Stimulated activated CD4-positive, alpha-beta T cell treated with anti-CD3 and anti-CD28 coated beads, Interleukin-1b, Interleukin-23, amount 100 ng/mL, for 1 hour (primary cell): ENCODE results near the gene CHRM4.

Source experiments
- DNase-seq, 2 donors: peaks; one replicate each; pipeline ENCODE4 v3.0.0-alpha.2; 2020; ENCODE audit warnings: low read depth in 2 of 2

CHRM4 gene

DNA sequence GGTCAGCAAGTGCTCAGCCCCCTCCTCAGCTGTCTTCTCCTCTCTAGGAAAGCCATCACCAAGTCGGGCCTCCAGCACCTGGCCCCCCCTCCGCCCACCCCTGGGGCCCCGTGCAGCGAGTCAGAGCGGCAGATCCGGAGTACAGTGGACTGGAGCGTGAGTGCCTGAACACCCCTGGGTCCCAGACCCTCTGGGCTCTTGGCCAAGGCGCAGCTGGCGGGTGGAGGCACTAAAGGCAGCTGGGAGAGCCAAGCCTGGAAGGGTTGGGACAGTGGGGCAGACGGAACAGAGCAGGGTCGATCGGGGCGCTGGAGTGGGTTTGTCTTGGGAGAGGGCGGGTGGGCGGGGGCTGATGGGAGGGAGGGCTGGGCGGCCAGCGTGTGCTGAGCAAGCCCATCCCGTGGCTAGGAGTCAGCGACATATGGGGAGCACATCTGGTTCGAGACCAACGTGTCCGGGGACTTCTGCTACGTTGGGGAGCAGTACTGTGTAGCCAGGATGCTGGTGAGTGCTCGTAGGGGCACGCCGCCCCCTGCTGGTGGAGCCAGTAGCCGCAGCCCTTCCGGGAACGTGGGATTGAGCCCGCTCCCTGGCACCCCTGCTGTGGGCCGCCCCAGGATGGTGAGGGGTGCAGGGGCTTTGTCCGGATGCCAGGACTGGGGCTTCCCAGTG is 24.2 kb downstream of the CHRM4 start:
- peak; percentile 49 to 56 for DNase-seq

DNA sequence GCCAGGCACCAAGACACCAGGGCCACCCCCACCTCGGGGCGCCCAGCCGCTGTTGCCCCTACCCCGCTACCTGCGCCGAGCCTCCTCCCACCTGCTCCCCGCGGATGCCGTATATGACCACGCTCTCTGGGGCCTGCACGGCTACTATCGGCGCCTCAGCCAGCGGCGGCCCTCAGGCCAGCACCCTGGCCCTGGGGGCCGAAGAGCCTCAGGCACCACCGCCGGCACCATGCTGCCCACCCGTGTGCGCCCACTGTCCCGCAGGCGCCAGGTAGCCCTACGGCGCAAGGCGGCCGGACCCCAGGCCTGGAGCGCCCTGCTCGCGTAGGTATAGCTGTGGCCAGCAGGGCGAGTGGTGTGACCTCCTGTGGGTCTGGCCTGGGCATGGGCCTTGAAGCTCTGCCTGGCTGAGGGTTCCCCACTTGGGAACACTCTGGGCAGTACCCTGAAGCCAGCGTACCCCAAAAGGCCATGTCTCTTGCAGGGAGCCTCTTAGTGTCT is 24.9 kb downstream of the CHRM4 start:
- DNase-seq: no peak

DNA sequence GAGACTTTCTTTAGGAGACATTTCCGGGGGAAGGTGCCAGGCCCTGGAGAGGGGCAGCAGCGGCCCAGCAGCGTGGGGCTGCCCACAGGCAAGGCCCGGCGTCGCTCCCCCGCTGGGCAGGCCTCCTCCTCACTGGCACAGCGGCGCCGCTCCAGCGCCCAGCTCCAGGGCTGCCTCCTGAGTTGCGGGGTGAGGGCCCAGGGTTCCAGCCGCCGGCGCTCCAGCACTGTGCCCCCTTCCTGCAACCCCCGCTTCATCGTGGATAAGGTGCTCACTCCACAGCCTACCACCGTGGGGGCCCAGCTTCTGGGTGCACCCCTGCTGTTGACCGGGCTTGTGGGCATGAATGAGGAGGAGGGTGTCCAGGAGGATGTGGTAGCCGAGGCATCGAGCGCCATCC is 25.3 kb downstream of the CHRM4 start:
- no peak for DNase-seq

DNA sequence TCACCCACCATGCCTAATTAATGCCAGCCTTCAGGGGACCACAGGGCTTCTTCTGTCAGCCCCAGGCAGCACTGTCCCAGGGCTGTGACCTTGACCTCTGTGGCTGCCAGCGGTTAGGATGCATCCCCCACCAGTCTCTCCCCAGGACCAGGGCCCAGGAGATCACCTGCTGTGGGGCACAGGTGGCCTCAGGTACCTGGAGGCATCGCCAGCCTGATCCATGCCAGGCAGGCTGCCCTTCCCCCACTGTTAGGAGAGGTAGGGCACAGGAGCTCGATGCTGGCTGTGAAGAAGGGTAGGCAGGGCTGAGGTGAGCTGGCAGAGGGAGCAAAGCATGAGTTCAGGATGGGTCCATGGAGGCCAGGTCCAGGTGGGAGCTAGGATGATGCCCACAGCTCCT is 26.8 kb downstream of the CHRM4 start:
- DNase-seq: no peak

DNA sequence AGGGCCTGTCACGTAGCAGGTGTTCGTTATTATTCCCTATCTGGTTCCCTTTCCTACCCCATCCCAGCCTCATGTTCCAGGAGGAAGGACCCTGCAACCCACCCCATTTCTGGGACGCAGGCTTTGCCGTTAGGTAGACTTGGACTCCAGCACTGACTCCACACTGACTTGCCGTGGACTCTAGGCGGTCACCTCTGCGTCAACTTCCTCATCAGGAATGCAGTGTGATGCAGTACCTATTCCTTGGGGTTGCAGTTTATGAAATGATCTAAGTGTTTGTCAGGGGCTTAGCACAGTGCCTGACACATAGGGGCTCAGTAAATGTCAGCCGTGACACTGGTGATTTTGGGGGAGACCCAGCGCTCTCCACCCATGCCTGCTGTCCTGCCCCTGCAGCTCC is 27.5 kb downstream of the CHRM4 start:
- DNase-seq: no peak

- no peak for DNase-seq
Observed at GRCh38 chr11:46363455-46364005, 28.0 kb downstream of the CHRM4 start.

DNA sequence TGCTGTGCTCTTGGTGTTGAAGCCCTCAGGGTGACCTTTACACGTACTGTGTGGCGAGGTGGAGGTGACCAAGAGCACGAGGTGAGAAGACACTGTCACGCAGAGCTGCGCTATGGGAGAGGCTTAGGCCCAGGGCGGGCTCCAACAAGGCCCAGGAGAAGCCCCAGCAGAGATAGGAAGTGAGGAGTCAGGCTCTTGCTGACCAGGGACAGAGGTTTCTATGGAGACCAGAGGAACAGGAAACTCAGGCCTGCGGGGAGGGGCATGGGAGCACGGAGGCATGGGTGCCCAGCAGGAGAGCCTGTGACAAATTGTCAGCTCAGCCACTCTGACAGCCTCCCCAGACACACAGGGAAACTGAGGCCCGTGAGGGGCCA is 28.6 kb downstream of the CHRM4 start:
- DNase-seq: no peak

DNA sequence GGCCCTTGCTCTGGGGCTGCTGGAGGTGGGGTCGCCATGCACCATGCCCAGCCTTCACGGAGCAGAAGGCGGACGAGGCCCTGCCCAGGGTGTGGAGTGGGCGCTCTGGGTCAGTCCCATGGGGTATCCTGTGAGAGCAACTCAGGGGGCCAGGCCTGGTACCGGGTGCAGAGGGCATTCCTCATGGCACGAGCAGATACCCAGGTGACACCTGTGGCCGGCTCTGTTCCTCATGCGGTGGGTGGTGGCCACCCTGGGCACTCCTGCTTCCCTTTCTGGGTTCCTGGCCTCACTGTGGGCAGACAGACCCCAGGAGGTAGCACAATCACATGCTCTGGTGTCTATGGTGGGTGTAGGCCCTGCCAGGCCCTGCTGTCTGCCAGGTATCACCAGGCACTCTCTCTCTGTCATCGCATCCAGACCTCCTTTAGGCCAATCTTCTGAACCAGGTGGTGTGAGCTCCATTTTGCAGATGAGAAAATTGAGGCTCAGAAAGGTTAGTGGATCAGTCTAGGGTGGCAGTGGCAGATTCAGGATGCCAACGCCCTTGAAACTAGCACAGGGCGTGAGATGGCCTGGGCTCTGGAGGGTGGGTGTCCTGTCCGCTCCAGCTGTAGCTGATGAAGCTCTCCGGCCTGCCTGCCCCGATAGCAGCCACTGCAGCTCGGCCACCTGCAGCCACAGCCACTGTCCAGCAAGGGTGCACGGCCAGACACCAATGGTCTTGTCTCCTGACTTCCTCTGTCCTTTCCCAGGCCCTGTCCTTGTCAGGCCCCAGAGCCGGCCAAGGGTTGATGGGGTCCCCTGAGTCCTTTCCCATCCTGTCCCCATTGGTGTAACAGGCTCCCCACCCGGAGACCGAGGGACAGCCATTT is 29.2 kb downstream of the CHRM4 start:
- no peak for DNase-seq

- DNase-seq: no peak
Observed at GRCh38 chr11:46361283-46362155, 30.1 kb downstream of the CHRM4 start.

GRCh38 chr11:46360878-46361277 is 30.7 kb downstream of the CHRM4 start:
- DNase-seq: no peak

- no peak for DNase-seq
Observed at GRCh38 chr11:46359953-46360352, 31.6 kb downstream of the CHRM4 start.

DNA sequence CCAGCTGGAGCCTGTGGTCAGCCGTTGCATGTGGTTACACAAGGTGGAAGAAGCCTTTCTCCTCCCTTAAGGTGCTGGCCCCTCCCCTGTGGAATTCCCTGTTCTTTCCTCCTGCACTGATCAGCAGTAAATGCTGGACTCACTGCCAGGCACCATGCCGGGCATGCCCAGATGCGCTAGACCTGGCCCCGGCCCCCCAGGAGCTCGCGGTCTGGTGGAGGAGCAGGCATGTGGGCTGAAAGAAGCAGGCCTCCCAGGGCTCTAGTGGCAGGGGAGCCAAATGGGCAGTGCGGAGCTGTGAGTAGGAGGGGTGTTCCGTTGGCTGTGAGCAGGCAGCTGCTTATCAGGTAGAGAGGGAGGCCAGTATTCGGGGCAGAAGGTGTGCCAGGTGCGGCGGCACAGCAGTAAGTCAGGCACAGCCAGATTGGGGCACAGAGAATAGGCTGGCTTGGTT is 34.1 kb downstream of the CHRM4 start:
- DNase-seq: no peak

GRCh38 chr11:46356924-46357482 is 34.6 kb downstream of the CHRM4 start:
- no peak for DNase-seq

GRCh38 chr11:46353698-46354097 is 37.9 kb downstream of the CHRM4 start:
- peak in 1 of 2 donors; percentile 43 for DNase-seq

DNA sequence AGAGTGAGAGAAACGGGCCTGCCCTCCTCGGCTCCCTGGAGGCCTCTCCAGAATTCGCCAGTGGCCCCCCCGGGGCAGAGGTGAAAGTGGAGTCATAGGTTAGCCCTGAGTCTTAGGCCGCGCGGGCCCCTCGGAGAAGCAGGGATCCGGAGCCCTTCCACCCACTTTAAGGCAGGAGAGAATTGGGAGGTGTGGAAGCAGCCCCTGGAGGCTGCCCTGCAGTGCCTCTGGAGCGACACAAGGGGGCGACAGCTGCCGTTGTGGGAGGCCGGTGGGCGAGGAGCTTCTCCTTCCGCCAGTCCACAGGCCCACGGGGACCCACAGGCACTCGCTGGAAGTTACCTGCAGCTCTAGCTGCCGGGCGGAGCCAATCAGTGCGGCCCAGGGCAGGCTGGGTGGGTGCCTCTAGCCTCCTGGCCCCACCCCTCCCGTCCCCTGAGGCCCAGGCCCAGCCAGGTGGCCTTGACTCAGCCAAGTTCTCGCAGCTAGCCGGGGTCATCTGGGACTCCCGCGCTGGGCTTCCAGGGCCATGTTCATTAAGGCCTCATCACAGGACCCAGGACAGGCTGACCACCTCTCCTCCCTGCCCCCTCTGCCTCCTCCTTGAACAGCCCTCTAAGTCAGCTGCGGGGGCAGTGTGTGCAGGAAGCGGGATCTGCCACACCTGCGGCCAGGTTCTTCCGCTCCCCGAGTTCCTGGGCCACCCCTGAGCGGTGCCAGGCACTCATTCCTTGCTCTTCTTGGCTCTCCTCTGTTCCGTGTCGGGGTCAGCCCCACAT is 39.3 kb downstream of the CHRM4 start:
- peak; percentile 47 to 63 for DNase-seq

DNA sequence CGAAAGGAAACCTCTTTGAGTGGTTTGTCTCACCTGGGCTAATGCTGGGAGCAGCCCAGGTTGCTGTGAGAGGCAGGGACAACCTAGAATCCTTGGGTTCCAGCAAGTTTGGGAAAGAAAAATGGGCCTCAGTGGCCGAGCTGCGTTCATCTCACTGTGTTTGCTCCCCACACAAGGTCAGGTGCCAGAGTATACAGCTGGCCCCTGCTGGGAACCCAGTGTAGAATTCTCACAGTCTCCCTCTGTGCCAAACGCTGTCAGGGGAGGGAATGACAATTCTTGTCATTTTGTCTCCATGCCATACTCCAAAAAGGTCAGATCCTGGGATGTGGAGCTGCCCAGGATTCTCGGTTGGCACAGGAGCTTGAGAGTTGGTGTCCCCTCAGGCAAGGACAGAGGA is 40.0 kb downstream of the CHRM4 start:
- no peak for DNase-seq

- no peak for DNase-seq
Observed at GRCh38 chr11:46351148-46351547, 40.4 kb downstream of the CHRM4 start.

DNA sequence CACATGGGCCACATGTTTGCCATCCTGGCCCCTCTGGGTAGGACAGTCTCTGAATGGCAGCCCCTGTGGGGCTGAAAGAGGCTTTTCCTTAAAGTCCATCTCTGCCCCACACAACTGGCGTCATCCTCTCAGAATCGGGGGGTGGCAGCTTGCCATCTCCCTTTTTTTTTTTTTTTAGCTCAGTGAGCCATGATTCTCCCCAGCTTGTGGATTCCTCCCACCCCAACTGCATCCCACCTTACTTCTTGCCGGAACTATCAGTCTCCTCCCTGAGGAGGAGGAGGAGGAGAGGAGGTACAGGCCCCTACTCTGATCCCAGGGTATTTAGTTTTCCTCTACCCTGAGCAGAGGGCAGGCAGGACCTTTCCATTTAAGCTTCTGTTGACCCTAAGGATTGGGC is 40.9 kb downstream of the CHRM4 start:
- DNase-seq: no peak

- DNase-seq: no peak
Observed at GRCh38 chr11:46348566-46349401, 42.8 kb downstream of the CHRM4 start.
